Colonic mucosa (tissue), 4 donors: ENCODE data around the gene CHSY1. TPM values are rescaled to one million over a fixed set of nuclear protein-coding genes. Genes with fewer than 3 reads are reported as not detected.

Source experiments
- DNase-seq: peaks from one replicate; pipeline ENCODE4 v3.0.0-alpha.2; 2020
- H3K27ac ChIP-seq: fragments of 200-600 bp; one replicate; pipeline ENCODE4 v1.8.0; 2021
- H3K27me3 ChIP-seq: fragments of 200-600 bp; one replicate; pipeline ENCODE4 v1.8.0; 2021
- H3K36me3 ChIP-seq: fragments of 200-600 bp; one replicate; pipeline ENCODE4 v1.8.0; 2021
- H3K4me1 ChIP-seq: fragments of 200-600 bp; one replicate; pipeline ENCODE4 v1.8.0; 2021; ENCODE audit warnings: mild to moderate bottlenecking
- H3K4me3 ChIP-seq: fragments of 200-600 bp; one replicate; pipeline ENCODE4 v1.8.0; 2021
- H3K9ac ChIP-seq, 2 donors: one replicate each; pipeline ENCODE4 v1.7.0; 2013; ENCODE audit warnings: control low read depth in 2 of 2, low read depth in 2 of 2, low read length in 2 of 2
- H3K9me3 ChIP-seq: fragments of 200-600 bp; one replicate; pipeline ENCODE4 v1.8.0; 2021
- intact Hi-C: fragments of 100-400 bp; cut with DNase I; formaldehyde crosslinking; loops from one replicate; pipeline ENCODE4 v1.14.1; 2022
- total RNA-seq, 2 donors: library from RNA; stranded (reverse); fragmentation: NEBNext Ultra II Directional in 1 of 2; extraction: Animal tissue kit (Norgen Biotek cat#: 25700) in 1 of 2; gene quantifications; one replicate each; pipeline ENCODE4 v1.2.1, GENCODE V29; 2021
- TF ChIP-seq, protein P1 (sequence below): fragments of 200-600 bp; IDR thresholded peaks from one replicate; pipeline ENCODE4 v1.8.0; 2022; ENCODE audit warnings: antibody characterized with exemption, mild to moderate bottlenecking
- donor health status: healthy.
- donor health status: DM: no; HTN: no; CAD: no.
- donor health status: DM: no; HTN: no; CAD: no.

CHSY1 gene
- total RNA-seq, 2 donors from 2014 or later, result 12.3 to 13.7 TPM

GRCh38 chr15:101148166-101148880 lies 103.5 kb downstream of the CHSY1 start:
- H3K4me3 ChIP-seq, result no peak overlapping the region
- H3K4me1 ChIP-seq, result no peaks in the 10 kb centered on the region
- H3K27me3 ChIP-seq, result no peaks in the 10 kb centered on the region
- intact Hi-C loops, result no loop called here
- H3K27ac ChIP-seq, result no peak overlapping the region
- no peaks in the 10 kb centered on the region for H3K9me3 ChIP-seq
- H3K9ac ChIP-seq, result no peak overlapping the region
- no peaks in the 10 kb centered on the region for H3K36me3 ChIP-seq
- TF ChIP-seq, protein P1, sequence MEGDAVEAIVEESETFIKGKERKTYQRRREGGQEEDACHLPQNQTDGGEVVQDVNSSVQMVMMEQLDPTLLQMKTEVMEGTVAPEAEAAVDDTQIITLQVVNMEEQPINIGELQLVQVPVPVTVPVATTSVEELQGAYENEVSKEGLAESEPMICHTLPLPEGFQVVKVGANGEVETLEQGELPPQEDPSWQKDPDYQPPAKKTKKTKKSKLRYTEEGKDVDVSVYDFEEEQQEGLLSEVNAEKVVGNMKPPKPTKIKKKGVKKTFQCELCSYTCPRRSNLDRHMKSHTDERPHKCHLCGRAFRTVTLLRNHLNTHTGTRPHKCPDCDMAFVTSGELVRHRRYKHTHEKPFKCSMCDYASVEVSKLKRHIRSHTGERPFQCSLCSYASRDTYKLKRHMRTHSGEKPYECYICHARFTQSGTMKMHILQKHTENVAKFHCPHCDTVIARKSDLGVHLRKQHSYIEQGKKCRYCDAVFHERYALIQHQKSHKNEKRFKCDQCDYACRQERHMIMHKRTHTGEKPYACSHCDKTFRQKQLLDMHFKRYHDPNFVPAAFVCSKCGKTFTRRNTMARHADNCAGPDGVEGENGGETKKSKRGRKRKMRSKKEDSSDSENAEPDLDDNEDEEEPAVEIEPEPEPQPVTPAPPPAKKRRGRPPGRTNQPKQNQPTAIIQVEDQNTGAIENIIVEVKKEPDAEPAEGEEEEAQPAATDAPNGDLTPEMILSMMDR, result no peak
- no peak for DNase-seq

DNA sequence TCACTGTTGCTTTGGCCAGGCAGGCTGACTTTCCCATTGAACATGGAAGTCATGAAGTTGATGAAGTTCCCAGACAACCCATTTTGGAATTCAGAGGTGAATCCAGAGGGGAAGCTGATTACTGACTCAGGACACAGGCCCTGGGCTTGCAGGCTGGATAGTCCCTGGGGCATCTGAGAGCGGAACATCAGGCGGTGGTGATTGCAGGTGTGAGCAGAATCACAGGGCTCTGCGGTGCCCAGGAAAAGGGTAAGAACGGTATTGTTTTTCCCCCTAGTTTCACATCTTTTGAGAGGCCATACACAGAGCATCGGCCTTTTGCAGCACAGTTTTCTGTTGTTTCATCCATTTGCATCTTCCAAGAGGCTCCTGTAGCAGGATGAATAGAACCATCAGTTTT lies 104.7 kb downstream of the CHSY1 start:
- Histone ChIP-seq H3K9me3 (no peaks in the 10 kb centered on the region), H3K27me3 (no peaks in the 10 kb centered on the region), H3K27ac (no peak overlapping the region), H3K4me3 (no peak overlapping the region), H3K9ac (no peak overlapping the region), H3K4me1 (no peaks in the 10 kb centered on the region), H3K36me3 (no peaks in the 10 kb centered on the region)
- intact Hi-C loops, result no loop called here
- DNase-seq, result no peak
- TF ChIP-seq, protein P1, result no peak

DNA sequence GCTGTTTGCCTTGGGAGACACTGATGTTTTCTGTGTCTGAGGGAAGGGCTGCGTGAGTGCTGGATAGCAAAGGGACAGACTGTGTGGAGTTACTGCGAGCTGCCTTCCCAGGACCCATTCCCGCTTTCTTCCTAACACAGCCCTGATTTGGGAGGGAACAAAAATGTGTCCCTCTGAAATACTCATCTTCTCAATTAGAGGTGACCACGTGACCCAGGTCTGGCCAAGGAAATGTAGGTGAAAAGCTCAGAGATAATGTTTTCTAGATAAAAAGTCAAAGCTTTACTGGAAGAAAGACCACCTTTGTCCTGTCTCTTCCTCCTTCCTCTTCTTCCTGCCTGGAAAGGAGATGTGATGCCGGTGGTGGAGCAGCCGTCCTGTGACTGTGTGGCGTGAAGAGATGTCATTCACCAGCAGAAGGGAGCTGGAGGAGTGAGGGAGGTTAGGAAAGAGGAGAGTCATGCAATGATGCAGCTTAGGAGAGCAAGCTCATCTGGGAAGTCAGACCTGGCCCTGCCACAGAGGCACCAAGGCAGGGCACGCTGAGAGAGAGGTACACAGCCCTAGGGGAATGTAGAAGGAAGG lies 105.6 kb downstream of the CHSY1 start:
- no peaks in the 10 kb centered on the region for H3K27me3 ChIP-seq
- no peak for DNase-seq
- intact Hi-C loops, result no loop called here
- no peak overlapping the region for H3K27ac ChIP-seq
- H3K9me3 ChIP-seq, result no peaks in the 10 kb centered on the region
- TF ChIP-seq, protein P1, result no peak
- H3K4me1 ChIP-seq, result no peaks in the 10 kb centered on the region
- H3K9ac ChIP-seq, result no peak overlapping the region
- H3K4me3 ChIP-seq, result no peak overlapping the region
- no peaks in the 10 kb centered on the region for H3K36me3 ChIP-seq

GRCh38 chr15:101145362-101145761 lies 106.5 kb downstream of the CHSY1 start:
- intact Hi-C loops, result no loop called here
- Histone ChIP-seq H3K9ac (no peak overlapping the region), H3K4me1 (no peaks in the 10 kb centered on the region), H3K9me3 (no peaks in the 10 kb centered on the region), H3K4me3 (no peak overlapping the region), H3K27ac (no peak overlapping the region), H3K36me3 (no peaks in the 10 kb centered on the region), H3K27me3 (no peaks in the 10 kb centered on the region)
- DNase-seq, result no peak
- TF ChIP-seq, protein P1, result no peak

- H3K4me3 ChIP-seq, result no peak overlapping the region
- no peak overlapping the region for H3K9ac ChIP-seq
- H3K4me1 ChIP-seq, result no peaks in the 10 kb centered on the region
- no peak overlapping the region for H3K27ac ChIP-seq
- H3K27me3 ChIP-seq, result no peaks in the 10 kb centered on the region
- H3K36me3 ChIP-seq, result no peaks in the 10 kb centered on the region
- DNase-seq, result no peak
- intact Hi-C loops, result no loop called here
- TF ChIP-seq, protein P1, result no peak
- no peaks in the 10 kb centered on the region for H3K9me3 ChIP-seq
Observed at GRCh38 chr15:101143321-101143720, 108.5 kb downstream of the CHSY1 start.
